H9 (cell line): ENCODE results near the gene C6orf136. TPM values are rescaled to one million over a fixed set of nuclear protein-coding genes. Genes with fewer than 3 reads are reported as not detected.
A peak's percentile ranks its signal among the peaks of the same experiment; 100 is the strongest.

Experiments used
- DNase-seq: peaks from one replicate; pipeline ENCODE4 v3.0.0-alpha.2; 2017
- H2AFZ ChIP-seq: one replicate; pipeline ENCODE4 v1.6.1; 2013; ENCODE audit warnings: mild to moderate bottlenecking, low read length, control low read depth, moderate library complexity
- H2AK5ac ChIP-seq: 2 replicates; pipeline ENCODE4 v1.6.1; 2013; ENCODE audit warnings: low read length, control low read depth, mixed read lengths; ENCODE audit not compliant: insufficient read length
- H2BK120ac ChIP-seq: one replicate; pipeline ENCODE4 v1.6.1; 2013; ENCODE audit warnings: low read depth, mild to moderate bottlenecking, low read length, control low read depth, inconsistent platforms; ENCODE audit not compliant: poor library complexity, severe bottlenecking
- H2BK12ac ChIP-seq: 2 replicates; pipeline ENCODE4 v1.6.1; 2013; ENCODE audit warnings: low read length, control low read depth, mixed read lengths, low read depth; ENCODE audit not compliant: insufficient read length
- H2BK15ac ChIP-seq: 2 replicates; pipeline ENCODE4 v1.6.1; 2013; ENCODE audit warnings: low read depth, low read length, control low read depth
- H2BK20ac ChIP-seq: one replicate; pipeline ENCODE4 v1.6.1; 2013; ENCODE audit warnings: low read depth, mild to moderate bottlenecking, low read length, control low read depth, inconsistent platforms; ENCODE audit not compliant: poor library complexity, severe bottlenecking
- H2BK5ac ChIP-seq: 2 replicates; pipeline ENCODE4 v1.6.1; 2013; ENCODE audit warnings: low read length, control low read depth, mixed read lengths; ENCODE audit not compliant: insufficient read length
- H3K14ac ChIP-seq: 2 replicates; pipeline ENCODE4 v1.6.1; 2013; ENCODE audit warnings: low read length, control low read depth; ENCODE audit not compliant: insufficient read depth
- H3K18ac ChIP-seq: 2 replicates; pipeline ENCODE4 v1.6.1; 2013; ENCODE audit warnings: low read depth, mild to moderate bottlenecking, mixed read lengths, low read length, control low read depth; ENCODE audit not compliant: insufficient read length
- H3K23ac ChIP-seq: 2 replicates; pipeline ENCODE4 v1.6.1; 2013; ENCODE audit warnings: low read length, control low read depth, mixed read lengths, low read depth; ENCODE audit not compliant: insufficient read length
- H3K23me2 ChIP-seq: 2 replicates; pipeline ENCODE4 v1.6.1; 2013; ENCODE audit warnings: low read depth, mild to moderate bottlenecking, mixed read lengths, low read length, control low read depth; ENCODE audit not compliant: insufficient read length, poor library complexity, severe bottlenecking
- H3K27ac ChIP-seq: 2 replicates; pipeline ENCODE4 v1.5.1; 2013; ENCODE audit warnings: low read length, control low read depth, mixed read lengths, low read depth; ENCODE audit not compliant: insufficient read length
- H3K27me3 ChIP-seq: 2 replicates; pipeline ENCODE4 v1.6.1; 2013; ENCODE audit warnings: low read length, control low read depth, inconsistent platforms; ENCODE audit not compliant: insufficient read depth
- H3K4ac ChIP-seq: 2 replicates; pipeline ENCODE4 v1.6.1; 2013; ENCODE audit warnings: low read depth, mild to moderate bottlenecking, control low read depth, inconsistent platforms, low read length, moderate library complexity
- H3K4me1 ChIP-seq: 2 replicates; pipeline ENCODE4 v1.6.1; 2013; ENCODE audit warnings: low read length, control low read depth, inconsistent platforms; ENCODE audit not compliant: insufficient read depth
- H3K4me2 ChIP-seq: 2 replicates; pipeline ENCODE4 v1.6.1; 2013; ENCODE audit warnings: low read length, control low read depth, mixed read lengths; ENCODE audit not compliant: insufficient read length, insufficient read depth
- H3K56ac ChIP-seq: 2 replicates; pipeline ENCODE4 v1.6.1; 2013; ENCODE audit warnings: low read depth, mild to moderate bottlenecking, mixed read lengths, low read length, control low read depth; ENCODE audit not compliant: insufficient read length
- H3K79me1 ChIP-seq: 2 replicates; pipeline ENCODE4 v1.6.1; 2013; ENCODE audit warnings: low read depth, mild to moderate bottlenecking, moderate library complexity, low read length, control low read depth, inconsistent platforms; ENCODE audit not compliant: insufficient read depth, poor library complexity, severe bottlenecking
- H3K79me2 ChIP-seq: 2 replicates; pipeline ENCODE4 v1.6.1; 2013; ENCODE audit warnings: low read length, control low read depth, inconsistent platforms; ENCODE audit not compliant: insufficient read depth
- H3K9ac ChIP-seq: 2 replicates; pipeline ENCODE4 v1.6.1; 2013; ENCODE audit warnings: low read length, control low read depth, mixed read lengths; ENCODE audit not compliant: insufficient read length; ENCODE audit errors: extremely low read depth
- H3K9me3 ChIP-seq: one replicate; pipeline ENCODE4 v1.6.1; 2013; ENCODE audit warnings: low read depth, low read length, inconsistent platforms; ENCODE audit not compliant: control insufficient read depth
- H3T11ph ChIP-seq: one replicate; pipeline ENCODE4 v1.6.1; 2013; ENCODE audit warnings: mild to moderate bottlenecking, low read length, control low read depth, inconsistent platforms
- H4K20me1 ChIP-seq: one replicate; pipeline ENCODE4 v1.6.1; 2013; ENCODE audit not compliant: control insufficient read depth, insufficient read length, insufficient read depth
- H4K5ac ChIP-seq: 2 replicates; pipeline ENCODE4 v1.6.1; 2013; ENCODE audit warnings: low read depth, mild to moderate bottlenecking, mixed read lengths, low read length, control low read depth; ENCODE audit not compliant: insufficient read length
- H4K8ac ChIP-seq: replicated peaks from 2 replicates; pipeline ENCODE4 v1.6.1; 2013; ENCODE audit warnings: low read length, control low read depth, mixed read lengths, low read depth; ENCODE audit not compliant: insufficient read length
- H4K91ac ChIP-seq: 2 replicates; pipeline ENCODE4 v1.6.1; 2013; ENCODE audit warnings: low read depth, mild to moderate bottlenecking, moderate library complexity, mixed read lengths, low read length, control low read depth; ENCODE audit not compliant: insufficient read length
- H3K27ac Mint-ChIP-seq, 3 experiments: 2 replicates in 2 of 3; 3 replicates in 1 of 3; pipeline ENCODE4 v1.8.0; 2020 to 2021; ENCODE audit warnings: mixed read lengths in 3 of 3, mild to moderate bottlenecking in 1 of 3, moderate library complexity in 1 of 3
- H3K27me3 Mint-ChIP-seq: 2 replicates; pipeline ENCODE4 v1.8.0; 2021; ENCODE audit warnings: low read depth, mild to moderate bottlenecking, moderate library complexity, mixed read lengths
- H3K36me3 Mint-ChIP-seq, 3 experiments: 2 replicates in 2 of 3; 3 replicates in 1 of 3; pipeline ENCODE4 v1.8.0; 2020 to 2021; ENCODE audit warnings: low read depth in 3 of 3, mixed read lengths in 3 of 3; ENCODE audit not compliant: insufficient read depth in 1 of 3
- H3K4me1 Mint-ChIP-seq, 2 experiments: 2 replicates each; pipeline ENCODE4 v1.8.0; 2020; ENCODE audit warnings: mixed read lengths in 2 of 2
- H3K4me3 Mint-ChIP-seq, 2 experiments: 2 replicates in 1 of 2; 3 replicates in 1 of 2; pipeline ENCODE4 v1.8.0; 2020 to 2021; ENCODE audit warnings: mild to moderate bottlenecking in 2 of 2, mixed read lengths in 2 of 2, moderate library complexity in 1 of 2
- H3K9me3 Mint-ChIP-seq, 2 experiments: 2 replicates in 1 of 2; 3 replicates in 1 of 2; pipeline ENCODE4 v1.8.0; 2020; ENCODE audit warnings: mild to moderate bottlenecking in 2 of 2, mixed read lengths in 2 of 2, moderate library complexity in 1 of 2
- WGBS: extraction: QIAGEN DNeasy Blood & Tissue Kit; methylation state at CpG from one replicate; pipeline ENCODE4 v1.1.7; 2013; ENCODE audit warnings: missing lambda C conversion rate, low lambda C conversion rate, mixed read lengths; ENCODE audit not compliant: insufficient read length; ENCODE audit errors: extremely low coverage; 5-methylcytosine and 5-hydroxymethylcytosine counted together
- total RNA-seq: library from RNA; stranded (reverse); gene quantifications from 2 replicates; pipeline ENCODE4 v1.2.1, GENCODE V29; 2021
- TF ChIP-seq, protein P1 (sequence below): fragments of 200-600 bp; sonication (generic); conservative IDR thresholded peaks from 3 replicates; pipeline ENCODE4 v1.8.0; 2021; ENCODE audit warnings: antibody characterized with exemption, mild to moderate bottlenecking

The C6orf136 gene
- total RNA-seq, 1 experiment from 2014 or later: 22.2 TPM

DNA sequence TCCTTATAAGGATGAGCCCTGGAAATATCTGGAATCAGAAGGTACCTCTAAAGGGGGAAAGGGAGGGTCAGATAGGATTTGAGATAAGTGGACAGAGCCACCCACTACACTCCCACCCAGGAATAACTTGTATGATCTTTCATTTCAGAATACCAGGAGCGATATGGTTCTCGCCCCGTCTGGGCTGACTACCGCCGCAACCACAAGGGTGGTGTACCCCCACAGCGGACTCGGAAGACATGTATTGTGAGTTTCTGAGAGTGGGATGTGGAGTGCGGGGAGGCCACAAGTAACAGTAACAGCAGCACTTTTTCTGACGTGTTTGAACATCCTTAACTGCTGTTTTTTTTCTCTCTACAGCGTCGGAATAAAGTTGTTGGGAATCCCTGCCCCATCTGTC, 27.4 kb upstream of the C6orf136 start:
- Histone ChIP-seq H3K14ac (no peak overlapping the region), H2BK120ac (no peak overlapping the region), H3K56ac (no peak overlapping the region), H2BK5ac (no peak overlapping the region), H4K20me1 (no peaks in the 10 kb centered on the region), H3K79me2 (peaks cover 2% of the 10 kb centered on the region; the same call in 1 of the 2 replicates), H2AFZ (no peak overlapping the region), H3K4me1 (peaks cover under 1% of the 10 kb centered on the region; the same call in 1 of the 2 replicates), H3K4me2 (no peak overlapping the region), H2BK15ac (no peak overlapping the region), H2AK5ac (no peak overlapping the region), H2BK20ac (no peak overlapping the region), H3K9ac (no peak overlapping the region), H3K9me3 (no peaks in the 10 kb centered on the region), H3T11ph (no peak overlapping the region), H3K27ac (no peak overlapping the region), H3K79me1 (peaks cover 4% of the 10 kb centered on the region), H2BK12ac (no peak overlapping the region), H4K5ac (no peak overlapping the region), H4K91ac (no peak overlapping the region), H3K27me3 (no peaks in the 10 kb centered on the region), H3K18ac (no peak overlapping the region), H3K23me2 (peaks cover 19% of the 10 kb centered on the region), H3K4ac (no peak overlapping the region), H3K23ac (no peak overlapping the region), H4K8ac (no peak overlapping the region)
- TF ChIP-seq, protein P1, sequence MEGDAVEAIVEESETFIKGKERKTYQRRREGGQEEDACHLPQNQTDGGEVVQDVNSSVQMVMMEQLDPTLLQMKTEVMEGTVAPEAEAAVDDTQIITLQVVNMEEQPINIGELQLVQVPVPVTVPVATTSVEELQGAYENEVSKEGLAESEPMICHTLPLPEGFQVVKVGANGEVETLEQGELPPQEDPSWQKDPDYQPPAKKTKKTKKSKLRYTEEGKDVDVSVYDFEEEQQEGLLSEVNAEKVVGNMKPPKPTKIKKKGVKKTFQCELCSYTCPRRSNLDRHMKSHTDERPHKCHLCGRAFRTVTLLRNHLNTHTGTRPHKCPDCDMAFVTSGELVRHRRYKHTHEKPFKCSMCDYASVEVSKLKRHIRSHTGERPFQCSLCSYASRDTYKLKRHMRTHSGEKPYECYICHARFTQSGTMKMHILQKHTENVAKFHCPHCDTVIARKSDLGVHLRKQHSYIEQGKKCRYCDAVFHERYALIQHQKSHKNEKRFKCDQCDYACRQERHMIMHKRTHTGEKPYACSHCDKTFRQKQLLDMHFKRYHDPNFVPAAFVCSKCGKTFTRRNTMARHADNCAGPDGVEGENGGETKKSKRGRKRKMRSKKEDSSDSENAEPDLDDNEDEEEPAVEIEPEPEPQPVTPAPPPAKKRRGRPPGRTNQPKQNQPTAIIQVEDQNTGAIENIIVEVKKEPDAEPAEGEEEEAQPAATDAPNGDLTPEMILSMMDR: no peak
- Mint-ChIP-seq H3K4me3 (peak overlapping the region; percentile 92 to 97; a peak in 3 of 5 replicates), H3K36me3 (peaks cover 34 to 61% (median 50%) of the 10 kb centered on the region in 3 experiments), H3K27me3 (no peaks in the 10 kb centered on the region; the same call in 1 of the 2 replicates), H3K4me1 (peaks cover 11% of the 10 kb centered on the region in 2 experiments), H3K27ac (no peak overlapping the region), H3K9me3 (peaks cover 8 to 12% of the 10 kb centered on the region in 2 experiments; a peak in 3 of 5 replicates)
- WGBS: no CpG with 5 or more reads among the region's 11 CpGs
- DNase-seq: no peak
